GM12878 (cell line): ENCODE data around the gene CUTC. TPM values are rescaled to one million over a fixed set of nuclear protein-coding genes. Genes with fewer than 3 reads are reported as not detected.

ENCODE experiments used
- ATAC-seq: fragments of 200-7000 bp; cut with Tn5 transposase; 3 replicates; pipeline ENCODE4 v1.9.1; 2020; ENCODE audit warnings: mild to moderate bottlenecking, moderate library complexity
- BruUV-seq: library from RNA; stranded (reverse); fragments of 400-500 nt; replicated peaks from 2 replicates; lab custom pipeline; 2021; lab: Mats Ljungman, UMichigan
- CTCF ChIA-PET: fragments of 300-600 bp; sonication (Branson Sonifier 250); formaldehyde crosslinking; extraction: SDS; loops from one replicate; lab custom pipeline; 2021; ENCODE audit warnings: inconsistent platforms; lab: Yijun Ruan, JAX
- POLR2A ChIA-PET: fragments of 350-600 bp; formaldehyde crosslinking; extraction: SDS; loops from one replicate; lab custom pipeline; 2021; ENCODE audit warnings: inconsistent platforms; lab: Charles Lee
- RAD21 ChIA-PET: fragments of 300-600 bp; sonication (Branson Sonifier 250); formaldehyde crosslinking; loops from one replicate; lab custom pipeline; 2023; ENCODE audit warnings: antibody characterized with exemption; ENCODE audit not compliant: unreplicated experiment; lab: Charles Lee
- SMC1A ChIA-PET: fragments of 300-600 bp; sonication (Branson Sonifier 250); formaldehyde crosslinking; loops from one replicate; lab custom pipeline; 2023; ENCODE audit not compliant: unreplicated experiment, uncharacterized antibody; lab: Charles Lee
- DNase-seq: peaks from one replicate; pipeline ENCODE4 v3.0.0-alpha.2; 2011; ENCODE audit warnings: low read depth, low spot score
- FAIRE-seq: peaks from 3 replicates; lab custom pipeline; 2011; peaks lifted over from hg19 to GRCh38; lab: Jason Lieb, UNC
- H2AFZ ChIP-seq: 2 replicates; pipeline ENCODE4 v1.6.0; 2011; ENCODE audit warnings: low read depth, low read length, control low read depth; ENCODE audit not compliant: control insufficient read depth
- H3K27ac ChIP-seq: 2 replicates; pipeline ENCODE4 v1.5.1; 2011; ENCODE audit warnings: control low read depth; ENCODE audit not compliant: control insufficient read depth, insufficient read depth
- H3K27me3 ChIP-seq, 2 experiments: replicated peaks in 1 of 2; 2 replicates each; pipeline versions ENCODE4 v1.6.0 to v1.6.1; 2011; ENCODE audit warnings: low read length in 1 of 2; ENCODE audit not compliant: control insufficient read depth in 2 of 2, insufficient read depth in 2 of 2
- H3K36me3 ChIP-seq, 2 experiments: 2 replicates each; pipeline ENCODE4 v1.5.1; 2011; ENCODE audit warnings: low read length in 1 of 2; ENCODE audit not compliant: control insufficient read depth in 2 of 2, insufficient read depth in 2 of 2
- H3K4me1 ChIP-seq: 2 replicates; pipeline ENCODE4 v1.6.1; 2011; ENCODE audit warnings: mild to moderate bottlenecking, low read length, moderate library complexity, mixed read lengths; ENCODE audit not compliant: control insufficient read depth, insufficient read depth
- H3K4me2 ChIP-seq: 2 replicates; pipeline ENCODE4 v1.6.0; 2011; ENCODE audit warnings: control low read depth; ENCODE audit not compliant: control insufficient read depth, insufficient read depth
- H3K4me3 ChIP-seq: fragments of 200-600 bp; sonication (generic); 2 replicates; pipeline ENCODE4 v1.5.1; 2016
- H3K79me2 ChIP-seq: 2 replicates; pipeline ENCODE4 v1.6.0; 2011; ENCODE audit warnings: low read length; ENCODE audit not compliant: control insufficient read depth, insufficient read depth
- H3K9ac ChIP-seq: 2 replicates; pipeline ENCODE4 v1.8.0; 2011; ENCODE audit warnings: low read length, control low read depth, mixed read lengths; ENCODE audit not compliant: control insufficient read depth, insufficient read depth
- H3K9me3 ChIP-seq: replicated peaks from 3 replicates; pipeline ENCODE4 v1.5.1; 2011; ENCODE audit warnings: mild to moderate bottlenecking, low read length; ENCODE audit not compliant: control insufficient read depth, insufficient read depth
- H4K20me1 ChIP-seq: 2 replicates; pipeline ENCODE4 v1.6.0; 2011; ENCODE audit not compliant: control insufficient read depth, insufficient read depth
- BACH1 ChIP-seq: fragments of 450-650 bp; IDR thresholded peaks from 2 replicates; pipeline ENCODE4 v1.6.1; 2017; ENCODE audit warnings: mild to moderate bottlenecking, borderline replicate concordance
- BCLAF1 ChIP-seq: fragments of 450-650 bp; IDR thresholded peaks from 2 replicates; pipeline ENCODE4 v1.6.1; 2017; ENCODE audit warnings: antibody characterized with exemption, mild to moderate bottlenecking, moderate library complexity
- CEBPZ ChIP-seq: fragments of 150-350 bp; IDR thresholded peaks from 2 replicates; pipeline ENCODE4 v1.6.1; 2016; ENCODE audit warnings: low read depth, low read length
- CHD2 ChIP-seq: IDR thresholded peaks from 2 replicates; pipeline ENCODE4 v1.6.1; 2011; ENCODE audit warnings: low read depth, low read length, improper control_type of control experiment, borderline replicate concordance
- EED ChIP-seq: sonication (generic); IDR thresholded peaks from 2 replicates; pipeline ENCODE4 v1.6.1; 2016; ENCODE audit warnings: antibody characterized with exemption, low read depth
- ETV6 ChIP-seq, 2 experiments: fragments of 450-650 bp in 1 of 2; IDR thresholded peaks in 1 of 2; conservative IDR thresholded peaks in 1 of 2; 2 replicates each; pipeline ENCODE4 v1.6.1; 2014; ENCODE audit warnings: antibody characterized with exemption in 1 of 2, borderline replicate concordance in 1 of 2, low read depth in 1 of 2, mild to moderate bottlenecking in 1 of 2, moderate library complexity in 1 of 2
- FOS ChIP-seq: IDR thresholded peaks from 3 replicates; pipeline ENCODE4 v1.6.1; 2011; ENCODE audit warnings: borderline replicate concordance; ENCODE audit not compliant: insufficient read length; ENCODE audit errors: extremely low read depth
- IKZF1 ChIP-seq: fragments of 450-650 bp; conservative IDR thresholded peaks from 2 replicates; pipeline ENCODE4 v1.6.1; 2017; ENCODE audit warnings: antibody characterized with exemption, mild to moderate bottlenecking
- IKZF2 ChIP-seq, 2 experiments: fragments of 450-650 bp; IDR thresholded peaks; 2 replicates each; pipeline ENCODE4 v1.6.1; 2017; ENCODE audit warnings: mild to moderate bottlenecking in 2 of 2, moderate library complexity in 2 of 2
- JUNB ChIP-seq: IDR thresholded peaks from 2 replicates; pipeline ENCODE4 v1.6.1; 2016; ENCODE audit warnings: antibody characterized with exemption, mild to moderate bottlenecking
- MEF2B ChIP-seq: fragments of 450-650 bp; IDR thresholded peaks from 2 replicates; pipeline ENCODE4 v1.6.1; 2018; ENCODE audit warnings: mild to moderate bottlenecking, moderate library complexity; ENCODE audit not compliant: partially characterized antibody, poor library complexity, severe bottlenecking
- MTA2 ChIP-seq: fragments of 450-650 bp; IDR thresholded peaks from 2 replicates; pipeline ENCODE4 v1.6.1; 2016; ENCODE audit warnings: low read depth, mild to moderate bottlenecking, moderate library complexity
- NBN ChIP-seq: fragments of 450-650 bp; IDR thresholded peaks from 2 replicates; pipeline ENCODE4 v1.6.1; 2016
- POLR2A ChIP-seq: IDR thresholded peaks from 2 replicates; pipeline ENCODE4 v1.6.1; 2011; ENCODE audit warnings: low read depth, mild to moderate bottlenecking, low read length
- RBBP5 ChIP-seq: fragments of 200-600 bp; sonication (generic); conservative IDR thresholded peaks from 2 replicates; pipeline ENCODE4 v1.6.1; 2016
- SIX5 ChIP-seq: IDR thresholded peaks from 2 replicates; pipeline ENCODE4 v1.6.1; 2011; ENCODE audit warnings: mild to moderate bottlenecking, low read depth, low read length, moderate library complexity; ENCODE audit not compliant: severe bottlenecking
- STAT1 ChIP-seq: fragments of 450-650 bp; conservative IDR thresholded peaks from 2 replicates; pipeline ENCODE4 v1.6.1; 2014; ENCODE audit warnings: antibody characterized with exemption, mild to moderate bottlenecking
- SUZ12 ChIP-seq: fragments of 200-600 bp; sonication (generic); IDR thresholded peaks from one replicate; pipeline ENCODE4 v1.6.1; 2018; ENCODE audit warnings: antibody characterized with exemption, mild to moderate bottlenecking; ENCODE audit not compliant: unreplicated experiment
- TCF7 ChIP-seq: IDR thresholded peaks from 2 replicates; pipeline ENCODE4 v1.6.1; 2014; ENCODE audit warnings: antibody characterized with exemption, borderline replicate concordance
- ZNF217 ChIP-seq: fragments of 450-650 bp; IDR thresholded peaks from 2 replicates; pipeline ENCODE4 v1.6.1; 2017; ENCODE audit warnings: antibody characterized with exemption, mild to moderate bottlenecking
- WGBS: methylation state at CpG from one replicate; pipeline ENCODE4 v1.1.6; 2016; ENCODE audit warnings: low lambda C conversion rate; ENCODE audit not compliant: insufficient replicate concordance, insufficient coverage; ENCODE audit errors: missing lambda C conversion rate; 5-methylcytosine and 5-hydroxymethylcytosine counted together
- in situ Hi-C: fragments of 300-500 bp; cut with MboI; formaldehyde crosslinking; loops from 9 replicates; pipeline ENCODE4 v1.14.3; 2018; ENCODE audit warnings: mixed read lengths
- intact Hi-C: fragments of 100-400 bp; cut with micrococcal nuclease; formaldehyde crosslinking; loops from one replicate; pipeline ENCODE4 v1.14.2; 2022; ENCODE audit not compliant: unreplicated experiment
- polyA plus RNA-seq, 11 experiments: library from polyadenylated mRNA; depleted of rRNA in 4 of 11; unstranded in 6 of 11; stranded (reverse) in 5 of 11; fragments of >200 nt; fragmentation: Nextera tagmentation in 4 of 11; fragmentation: Illumina TruSeq in 1 of 11; extraction: Ambion mirVana in 4 of 11; extraction: Trizol in 1 of 11; gene quantifications; 1 replicate in 1 of 11; 2 replicates in 10 of 11; pipeline versions ENCODE4 v1.2.1 to v1.2.3, GENCODE V29; 2011 to 2016; ENCODE audit warnings: inconsistent platforms in 2 of 11, missing spikeins in 2 of 11, low read depth in 1 of 11
- total RNA-seq, 4 experiments: library from RNA; depleted of rRNA in 3 of 4; stranded (reverse); fragments of >200 nt in 3 of 4; fragmentation: Illumina TruSeq in 1 of 4; extraction: Trizol in 1 of 4; gene quantifications; 2 replicates each; pipeline versions ENCODE4 v1.2.1 to v1.2.3, GENCODE V29; 2013 to 2021

The CUTC gene
- total and polyA plus RNA-seq, 10 of the 15 experiments (the other 5 are each of a cell fraction or from before 2014, with no cell fraction given) = 23.8 to 71.7 (median 40.8) TPM

- SMC1A ChIA-PET = no interaction called here
- Histone ChIP-seq H3K79me2 (no peaks in the 10 kb centered on the region), H3K9ac (no peak overlapping the region)
- peak; percentile 55 for ATAC-seq
- in situ Hi-C loops = no loop called here
- DNase-seq = no peak
- 35% methylated on average over 4 of the region's 4 CpGs for WGBS
- TF ChIP-seq STAT1 (no peak), SUZ12 (no peak), POLR2A (no peak), JUNB (no peak), NBN (no peak), IKZF1 (no peak), ETV6 (conservative IDR thresholded peaks at IDR 0.05 in 1 of 2, IDR thresholded peaks at IDR 0.05 in 1 of 2; ENCODE audit: borderline replicate concordance in 1 of 2, low read depth in 1 of 2) (no peak), ZNF217 (no peak), TCF7 (no peak), MEF2B (no peak), FOS (no peak), SIX5 (no peak), IKZF2 (IDR thresholded peaks at IDR 0.05) (no peak), BCLAF1 (no peak), CHD2 (no peak), EED (no peak), MTA2 (no peak), RBBP5 (no peak), CEBPZ (no peak), BACH1 (no peak)
- TF ChIP-seq, all 136 proteins: peak for 0
- Histone ChIP-seq H2AFZ (no peak overlapping the region), H3K27me3 (no peaks in the 10 kb centered on the region), H3K4me1 (peaks cover 11% of the 10 kb centered on the region), H3K36me3 (no peaks in the 10 kb centered on the region), H3K4me3 (no peak overlapping the region), H4K20me1 (no peaks in the 10 kb centered on the region), H3K4me2 (no peak overlapping the region), H3K9me3 (no peaks in the 10 kb centered on the region; the same call in 2 of the 3 replicates), H3K27ac (no peak overlapping the region)
- intact Hi-C loops = no loop called here
- CTCF ChIA-PET = no interaction called here
- FAIRE-seq = no peak
- POLR2A ChIA-PET = no interaction called here
- RAD21 ChIA-PET = no interaction called here
- BruUV-seq = no TSS peak
Observed at GRCh38 chr10:99779335-99779734, 47.3 kb downstream of the CUTC start.
